Activated CD4-positive, alpha-beta T cell treated with anti-CD3 and anti-CD28 coated beads, Interleukin-2, Interleukin-4, amounts not matched to agents 100 ng/mL and 50 ng/mL, durations not matched to agents 16 hours and 8 hours (primary cell): Measurements from ENCODE around the gene COQ7.

ENCODE experiments used
- DNase-seq: peaks from one replicate; pipeline ENCODE4 v3.0.0-alpha.2; 2020; ENCODE audit warnings: low spot score

The COQ7 gene

GRCh38 chr16:19067349-19068236 is at the start of gene COQ7:
TSS of gene COQ7 (plus strand) at chr16:19067614. CDS start at chr16:19067665, 51 bp downstream.
- peak; percentile 99 for DNase-seq

DNA sequence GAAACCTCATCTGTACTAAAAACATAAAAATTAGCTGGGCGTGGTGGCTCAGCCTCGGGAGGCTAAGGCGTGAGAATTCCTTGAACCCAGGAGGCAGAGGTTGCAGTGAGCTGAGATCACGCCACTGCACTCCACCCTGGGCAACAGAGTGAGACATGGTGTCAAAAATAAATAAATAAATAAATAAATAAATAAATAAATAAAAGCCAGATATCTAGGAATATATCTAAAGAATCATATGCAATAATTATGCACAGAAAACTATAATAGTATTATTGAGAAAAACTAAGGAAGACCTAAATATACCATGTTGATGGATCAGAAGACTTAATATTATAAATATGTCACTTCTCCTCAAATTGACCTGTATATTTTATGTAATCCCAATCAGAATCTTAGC is 46.7 kb upstream of the COQ7 start:
- no peak for DNase-seq

DNA sequence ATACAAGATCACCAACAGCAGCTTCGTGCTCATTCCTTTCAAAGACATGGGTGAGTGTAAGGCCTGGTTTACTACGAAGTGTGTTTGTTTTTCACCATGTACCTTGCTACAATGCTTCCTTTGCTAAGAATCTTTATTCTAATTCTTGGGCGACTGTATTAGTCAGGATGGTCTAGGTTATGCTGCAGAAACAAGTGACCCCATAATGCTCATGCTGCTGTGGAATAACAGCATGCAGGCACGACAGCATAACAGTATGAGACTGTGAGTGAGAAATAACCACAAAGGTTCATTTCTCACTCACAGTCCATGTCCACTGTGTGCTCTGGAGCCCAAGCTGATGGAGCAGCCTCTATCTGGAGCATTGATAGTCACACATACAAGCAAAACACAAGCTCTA is 45.7 kb upstream of the COQ7 start:
- DNase-seq = no peak

DNA sequence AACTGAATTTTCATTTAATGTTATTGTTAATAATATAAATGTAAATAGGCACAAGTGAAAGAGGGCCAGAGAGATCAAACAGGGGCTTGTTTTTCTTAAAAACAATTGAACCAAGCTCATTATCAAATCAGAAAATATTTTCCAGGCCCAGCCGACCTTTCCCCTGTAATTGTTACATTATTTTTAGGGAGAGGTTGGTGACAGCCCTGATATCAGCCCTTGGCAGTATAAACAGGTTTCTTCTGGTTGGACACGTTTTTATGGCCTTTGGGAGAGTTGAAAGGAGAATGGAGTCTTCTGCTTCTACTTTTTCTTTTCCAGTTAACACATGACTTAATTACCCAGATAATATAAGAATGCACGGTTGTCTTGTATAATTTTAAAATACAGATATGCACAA is 40.0 kb upstream of the COQ7 start:
- DNase-seq = no peak

GRCh38 chr16:19029980-19030379 is 37.4 kb upstream of the COQ7 start:
- no peak for DNase-seq

GRCh38 chr16:19031738-19032137 is 35.7 kb upstream of the COQ7 start:
- no peak for DNase-seq

- no peak for DNase-seq
These were observed 33.7 kb upstream of the COQ7 start for GRCh38 chr16:19033761-19034160.

GRCh38 chr16:19040400-19040799 is 27.0 kb upstream of the COQ7 start:
- DNase-seq = no peak

- DNase-seq = no peak
These were observed 22.6 kb upstream of the COQ7 start for GRCh38 chr16:19044769-19045168.

- no peak for DNase-seq
These were observed 21.4 kb upstream of the COQ7 start for GRCh38 chr16:19046062-19046461.

DNA sequence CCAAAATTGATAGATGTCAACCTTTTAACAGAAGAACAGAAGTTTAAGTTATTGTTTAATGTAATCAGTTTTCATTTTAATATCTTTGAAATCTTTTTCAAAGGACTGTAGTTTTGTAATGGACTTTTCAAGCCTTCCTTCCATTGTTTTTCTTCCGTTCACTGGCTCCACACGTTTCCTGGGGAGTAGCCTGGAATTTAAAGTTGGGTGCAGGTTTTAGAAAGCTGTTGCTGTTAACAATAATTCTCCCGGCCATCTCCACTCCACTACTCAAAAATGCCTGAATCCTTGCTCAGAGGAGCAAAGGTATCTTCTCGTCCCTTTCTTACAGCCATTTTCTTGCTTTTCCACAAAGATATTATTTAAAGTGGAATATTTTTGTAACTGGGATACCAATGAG is 4.7 kb upstream of the COQ7 start:
- no peak for DNase-seq

- no peak for DNase-seq
These were observed 446 bp upstream of the COQ7 start for GRCh38 chr16:19066988-19067348.

DNA sequence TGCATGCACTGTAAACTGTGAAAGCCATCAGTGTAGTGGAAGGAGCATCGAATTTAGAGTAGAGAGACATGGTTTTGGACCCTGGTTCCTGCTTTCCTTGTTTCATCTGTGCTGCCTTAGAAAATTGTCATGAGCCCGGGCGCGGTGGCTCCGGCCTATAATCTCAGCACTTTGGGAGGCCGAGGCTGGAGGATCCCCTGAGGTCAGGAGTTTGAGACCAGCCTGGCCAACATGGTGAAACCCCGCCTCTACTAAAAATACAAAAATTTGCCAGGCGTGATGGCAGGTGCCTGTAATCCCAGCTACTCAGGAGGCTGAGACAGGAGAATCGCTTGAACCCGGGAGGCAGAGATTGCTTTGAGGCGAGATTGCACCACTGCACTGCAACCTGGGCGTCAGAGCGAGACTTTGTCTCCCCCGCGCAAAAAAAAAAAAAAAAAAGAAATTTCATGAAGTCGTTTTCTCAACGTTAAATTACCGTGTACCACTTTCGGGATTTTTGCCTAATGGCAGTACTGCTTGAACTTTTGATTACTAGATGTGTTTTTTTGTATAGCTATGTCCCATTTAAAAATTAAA is 912 bp downstream of the COQ7 start:
- no peak for DNase-seq

- DNase-seq = peak; percentile 56
These were observed 4.7 kb downstream of the COQ7 start for GRCh38 chr16:19071811-19072777.

- no peak for DNase-seq
These were observed 5.9 kb downstream of the COQ7 start for GRCh38 chr16:19073344-19073743.

DNA sequence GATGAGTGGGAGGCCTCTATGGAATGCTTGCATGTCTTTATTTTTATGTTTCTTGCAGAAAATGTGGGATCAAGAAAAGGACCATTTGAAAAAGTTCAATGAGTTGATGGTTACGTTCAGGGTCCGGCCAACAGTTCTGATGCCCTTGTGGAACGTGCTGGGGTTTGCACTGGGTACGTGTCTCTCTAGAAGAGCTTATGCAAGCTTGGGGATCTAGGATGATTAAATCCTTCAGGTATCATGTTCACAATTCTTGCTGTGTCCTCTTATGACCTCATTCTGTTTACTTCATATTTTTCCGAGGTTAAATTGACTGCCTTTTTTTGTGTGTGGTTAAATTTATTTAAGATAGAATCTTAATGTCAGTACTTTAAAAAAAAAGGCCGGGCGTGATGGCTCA is 6.4 kb downstream of the COQ7 start:
- DNase-seq = no peak

GRCh38 chr16:19075511-19075910 is 8.1 kb downstream of the COQ7 start:
- DNase-seq = no peak

DNA sequence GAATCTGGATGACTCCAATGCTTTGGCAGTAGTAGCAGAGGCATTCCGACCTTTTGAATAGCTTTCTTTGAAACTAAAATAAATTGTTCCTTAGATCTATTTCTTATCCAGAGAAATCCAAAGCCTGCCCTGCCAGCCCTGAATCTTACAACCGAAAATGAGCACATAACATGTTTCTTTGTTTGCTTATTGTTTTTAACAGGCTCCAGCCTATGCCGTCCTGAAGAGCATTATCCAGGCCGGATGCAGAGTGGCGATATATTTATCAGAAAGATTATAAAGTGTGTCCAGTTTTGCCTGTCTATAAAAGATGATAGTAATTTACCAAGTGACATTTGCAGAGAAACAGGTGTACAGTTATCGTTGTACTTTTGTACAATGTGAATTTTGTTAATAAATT is 10.5 kb downstream of the COQ7 start:
- DNase-seq = no peak

DNA sequence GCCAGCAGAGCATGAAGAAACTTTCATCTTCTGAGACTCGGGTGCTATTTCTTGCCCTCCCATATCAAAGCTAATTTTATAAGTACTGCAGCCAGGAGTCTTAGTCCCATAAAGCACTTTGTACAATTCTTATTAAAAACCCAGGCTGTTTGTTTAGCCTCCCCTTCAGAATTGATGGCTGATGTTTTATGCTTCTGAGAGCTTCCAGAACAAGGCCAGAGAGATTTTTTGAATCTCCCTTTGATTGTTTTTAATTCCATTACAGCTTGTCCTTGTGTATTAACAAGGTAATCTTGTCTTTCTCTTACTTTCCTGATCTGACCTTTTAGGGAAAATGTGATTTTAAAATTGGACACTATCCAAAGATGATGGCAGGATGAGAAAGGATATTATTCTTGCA is 16.3 kb downstream of the COQ7 start:
- DNase-seq = no peak

- DNase-seq = no peak
These were observed 16.7 kb downstream of the COQ7 start for GRCh38 chr16:19084139-19084538.

DNA sequence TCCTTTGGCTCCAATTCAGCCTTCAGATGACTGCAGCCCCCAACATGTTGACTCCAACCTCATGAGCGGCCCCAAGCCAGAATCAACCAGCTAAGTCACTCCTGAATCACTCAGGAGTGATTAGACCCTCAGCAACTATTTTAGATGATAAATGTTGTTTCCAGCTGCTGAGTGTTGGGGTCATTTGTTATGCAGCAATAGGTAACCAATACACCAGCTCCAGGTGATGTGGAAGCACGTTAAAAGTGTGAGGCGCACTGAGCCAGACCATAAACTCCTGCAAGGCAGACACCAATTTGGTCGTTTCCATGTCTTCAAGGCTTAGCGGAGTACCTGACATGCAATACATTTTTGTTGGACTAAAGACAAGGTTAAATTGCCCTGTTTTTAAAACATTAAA is 17.5 kb downstream of the COQ7 start:
- DNase-seq = no peak

- DNase-seq = no peak
These were observed 18.3 kb downstream of the COQ7 start for GRCh38 chr16:19085679-19086200.
